Measurements from ENCODE around the gene MED15. TPM values are rescaled to one million over a fixed set of nuclear protein-coding genes. Genes with fewer than 3 reads are reported as not detected.

The MED15 gene
- total and polyA plus RNA-seq, 10 donors = 32.2 to 162 (median 89.7) TPM

DNA sequence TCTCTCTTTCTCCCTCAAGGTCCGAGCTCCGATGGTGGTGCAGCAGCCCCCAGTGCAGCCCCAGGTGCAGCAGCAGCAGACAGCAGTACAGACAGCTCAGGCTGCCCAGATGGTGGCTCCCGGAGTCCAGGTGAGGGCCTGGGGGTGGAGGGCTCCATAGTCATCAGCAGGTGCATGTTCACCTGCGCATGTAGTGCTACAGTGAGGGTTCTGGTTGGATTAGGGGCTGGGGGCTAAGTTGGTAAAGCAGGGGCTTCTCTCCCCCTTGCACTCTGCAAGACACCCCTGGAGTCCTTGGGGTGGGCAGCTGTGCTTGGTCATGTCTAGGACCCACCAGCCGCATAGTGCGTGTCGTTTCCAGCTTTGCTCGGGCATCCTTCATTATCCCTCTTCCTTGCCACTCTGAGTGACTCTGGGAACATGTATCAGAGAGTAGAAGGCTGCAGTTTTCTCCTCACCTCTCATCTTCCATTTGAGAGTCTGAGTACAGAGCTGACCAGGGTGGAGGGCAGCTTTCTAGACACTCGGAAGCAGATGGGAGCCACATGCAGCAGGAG is 61.2 kb downstream of the MED15 start:
- intact Hi-C loops (cut with DNase I; ENCODE audit: low total_unique reads) = loop anchor here (10.0 kb wide), 1 partner anchor 54 kb away; no protein-coding TSS in a partner anchor

DNA sequence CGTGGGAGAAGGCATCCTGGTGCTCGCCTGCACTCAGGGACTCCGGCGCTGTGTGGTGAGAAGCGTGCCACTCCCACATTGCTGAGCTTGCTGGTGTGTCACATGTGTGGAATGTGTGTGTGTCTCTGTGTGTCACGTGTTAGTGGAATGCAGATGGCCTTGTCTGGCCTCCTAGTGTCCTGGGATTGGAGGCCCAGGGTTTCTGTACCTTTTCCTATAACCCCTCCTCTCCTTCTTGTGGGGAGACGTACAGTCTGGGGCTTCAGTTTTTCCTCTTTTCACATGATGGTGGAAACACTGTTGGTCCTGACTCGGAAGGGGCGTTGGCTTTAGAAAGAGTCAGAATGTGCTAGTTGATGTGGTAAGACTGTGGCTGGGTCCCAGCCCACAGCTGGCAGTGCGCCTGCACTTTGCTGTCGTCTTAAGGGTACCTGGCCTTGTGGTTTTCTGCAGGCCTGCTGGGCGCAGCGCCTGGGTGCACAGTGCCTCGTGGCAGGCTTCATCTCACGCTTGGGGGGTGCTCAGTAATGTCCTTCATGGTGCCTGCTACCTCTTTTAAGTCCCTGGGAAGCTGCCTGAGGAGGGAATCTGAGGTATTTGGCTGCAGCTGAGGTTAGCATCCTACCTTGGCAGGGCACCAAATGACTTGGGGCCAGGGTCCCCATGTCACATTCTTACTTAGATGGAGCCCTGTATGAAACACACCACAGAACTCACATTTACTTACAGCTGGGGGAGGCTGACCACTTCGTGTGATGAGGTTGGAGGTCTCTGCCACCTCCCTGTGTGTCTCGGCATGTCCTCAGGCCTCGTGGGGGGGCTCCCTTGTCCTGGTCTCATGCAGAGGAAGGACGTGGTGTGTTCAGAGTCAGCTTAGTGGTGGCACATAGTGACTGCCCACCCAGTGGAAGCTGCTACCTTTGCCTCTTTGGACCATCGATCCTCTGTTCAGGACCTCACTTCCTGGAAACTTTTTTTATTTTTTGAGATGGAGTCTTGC is 61.9 kb downstream of the MED15 start:
- TF ChIP-seq POLR2A (IDR thresholded peaks at IDR 0.05) = no peak
- peak; percentile 64 to 79 (median 75) for TF ChIP-seq POLR2AphosphoS5 (IDR thresholded peaks at IDR 0.05)
- Histone ChIP-seq H3K4me3 (peak overlapping the region in 1 of 8 donors; percentile 11), H3K36me3 (peaks cover 3 to 100% (median 84%) of the 10 kb centered on the region in 6 donors), H3K27ac (peak overlapping the region; percentile 23 to 83 (median 64)), H3K4me1 (peaks cover 41 to 80% (median 70%) of the 10 kb centered on the region in 6 donors), H3K27me3 (replicated peaks in 1 of 7) (no peaks in the 10 kb centered on the region), H3K9me3 (no peaks in the 10 kb centered on the region)
- WGBS, 5 donors = 26 to 44% (median 39%) methylated on average over 13 to 20 of the region's 20 CpGs
- intact Hi-C loops (cut with DNase I; ENCODE audit: low total_unique reads) = loop anchor here (10.0 kb wide), 1 partner anchor 55 kb away; no protein-coding TSS in a partner anchor
- peak; percentile 89 for DNase-seq

More for the DNA sequence above, 61.2 kb downstream of the MED15 start:
- peak; percentile 64 for DNase-seq
- peak overlapping the region; percentile 20 to 83 (median 64) for H3K27ac ChIP-seq
- H3K4me3 ChIP-seq = peak overlapping the region in 1 of 8 donors; percentile 11
- no peaks in the 10 kb centered on the region for H3K9me3 ChIP-seq
- peaks cover 44 to 88% (median 76%) of the 10 kb centered on the region in 6 donors for H3K4me1 ChIP-seq
- peaks cover 3 to 96% (median 78%) of the 10 kb centered on the region in 6 donors for H3K36me3 ChIP-seq
- no peaks in the 10 kb centered on the region for H3K27me3 ChIP-seq (replicated peaks in 1 of 7)
- 82 to 91% (median 88%) methylated on average over 7 to 9 of the region's 9 CpGs for WGBS, 5 donors
- TF ChIP-seq POLR2A (IDR thresholded peaks at IDR 0.05) = no peak
- TF ChIP-seq, protein P1, sequence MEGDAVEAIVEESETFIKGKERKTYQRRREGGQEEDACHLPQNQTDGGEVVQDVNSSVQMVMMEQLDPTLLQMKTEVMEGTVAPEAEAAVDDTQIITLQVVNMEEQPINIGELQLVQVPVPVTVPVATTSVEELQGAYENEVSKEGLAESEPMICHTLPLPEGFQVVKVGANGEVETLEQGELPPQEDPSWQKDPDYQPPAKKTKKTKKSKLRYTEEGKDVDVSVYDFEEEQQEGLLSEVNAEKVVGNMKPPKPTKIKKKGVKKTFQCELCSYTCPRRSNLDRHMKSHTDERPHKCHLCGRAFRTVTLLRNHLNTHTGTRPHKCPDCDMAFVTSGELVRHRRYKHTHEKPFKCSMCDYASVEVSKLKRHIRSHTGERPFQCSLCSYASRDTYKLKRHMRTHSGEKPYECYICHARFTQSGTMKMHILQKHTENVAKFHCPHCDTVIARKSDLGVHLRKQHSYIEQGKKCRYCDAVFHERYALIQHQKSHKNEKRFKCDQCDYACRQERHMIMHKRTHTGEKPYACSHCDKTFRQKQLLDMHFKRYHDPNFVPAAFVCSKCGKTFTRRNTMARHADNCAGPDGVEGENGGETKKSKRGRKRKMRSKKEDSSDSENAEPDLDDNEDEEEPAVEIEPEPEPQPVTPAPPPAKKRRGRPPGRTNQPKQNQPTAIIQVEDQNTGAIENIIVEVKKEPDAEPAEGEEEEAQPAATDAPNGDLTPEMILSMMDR (IDR thresholded peaks at IDR 0.05 in 8 of 11, conservative IDR thresholded peaks at IDR 0.05 in 3 of 11) = no peak
- TF ChIP-seq POLR2AphosphoS5 (IDR thresholded peaks at IDR 0.05) = no peak

DNA sequence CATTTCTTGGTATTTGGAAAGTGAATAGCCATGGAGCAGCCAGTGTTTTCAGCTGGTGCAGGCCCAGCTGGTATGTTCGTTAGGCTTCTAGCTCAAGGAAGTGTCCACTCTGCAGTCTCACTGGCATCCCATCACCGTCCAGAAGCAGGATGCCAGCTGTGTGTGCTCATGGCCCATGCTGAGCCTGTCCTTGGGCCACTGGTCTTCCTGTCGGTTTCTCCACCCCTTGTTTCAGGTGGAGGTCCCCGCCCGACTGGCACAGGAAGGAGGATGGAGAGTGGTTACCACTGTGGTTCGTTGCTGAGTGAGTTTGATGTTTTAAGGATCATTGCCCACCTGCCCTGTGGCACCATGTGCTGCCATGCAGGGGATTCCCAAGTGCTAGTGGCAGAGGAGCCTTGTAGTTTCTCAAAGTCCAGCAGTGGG is 63.7 kb downstream of the MED15 start:
- peaks cover 2 to 100% (median 83%) of the 10 kb centered on the region in 6 donors for H3K36me3 ChIP-seq
- no peaks in the 10 kb centered on the region for H3K27me3 ChIP-seq (replicated peaks in 1 of 7)
- H3K9me3 ChIP-seq = no peaks in the 10 kb centered on the region
- WGBS, 5 donors = 54 to 67% (median 59%) methylated on average over 6 of the region's 6 CpGs
- peak overlapping the region in 6 of 8 donors; percentile 39 to 83 (median 62) for H3K27ac ChIP-seq
- H3K4me3 ChIP-seq = no peak overlapping the region
- peak in 2 of 3 donors; percentile 49 to 62 for TF ChIP-seq POLR2AphosphoS5 (IDR thresholded peaks at IDR 0.05)
- TF ChIP-seq, protein P1 (IDR thresholded peaks at IDR 0.05 in 8 of 11, conservative IDR thresholded peaks at IDR 0.05 in 3 of 11) = no peak
- intact Hi-C loops (cut with DNase I; ENCODE audit: low total_unique reads) = no loop called here
- peaks cover 41 to 69% (median 57%) of the 10 kb centered on the region in 6 donors for H3K4me1 ChIP-seq
- DNase-seq = peak; percentile 71

- Histone ChIP-seq H3K4me3 (no peak overlapping the region), H3K4me1 (peaks cover 41 to 69% (median 56%) of the 10 kb centered on the region in 6 donors), H3K9me3 (no peaks in the 10 kb centered on the region), H3K27ac (peak overlapping the region in 6 of 8 donors; percentile 39 to 83 (median 62)), H3K36me3 (peaks cover 2 to 100% (median 83%) of the 10 kb centered on the region in 6 donors), H3K27me3 (replicated peaks in 1 of 7) (no peaks in the 10 kb centered on the region)
- 63 to 75% (median 70%) methylated on average over 4 of the region's 4 CpGs for WGBS, 5 donors
- intact Hi-C loops (cut with DNase I; ENCODE audit: low total_unique reads) = no loop called here
- DNase-seq = peak; percentile 89
- TF ChIP-seq POLR2A (IDR thresholded peaks at IDR 0.05) = no peak
- no peak for TF ChIP-seq POLR2AphosphoS5 (IDR thresholded peaks at IDR 0.05)
- TF ChIP-seq, protein P1 (IDR thresholded peaks at IDR 0.05 in 8 of 11, conservative IDR thresholded peaks at IDR 0.05 in 3 of 11) = peak in 10 of 11 experiments; percentile 13 to 85 (median 70)
These were observed 64.2 kb downstream of the MED15 start for GRCh38 chr22:20571531-20572007.
